ENCODE results near the gene NOS3. TPM values are rescaled to one million over a fixed set of nuclear protein-coding genes. Genes with fewer than 3 reads are reported as not detected.

NOS3 gene
- total and polyA plus RNA-seq, 9 of the 15 experiments (the other 6 are each of a cell fraction or from before 2014, with no cell fraction given) = 1.1 to 121 (median 23.6) TPM

DNA sequence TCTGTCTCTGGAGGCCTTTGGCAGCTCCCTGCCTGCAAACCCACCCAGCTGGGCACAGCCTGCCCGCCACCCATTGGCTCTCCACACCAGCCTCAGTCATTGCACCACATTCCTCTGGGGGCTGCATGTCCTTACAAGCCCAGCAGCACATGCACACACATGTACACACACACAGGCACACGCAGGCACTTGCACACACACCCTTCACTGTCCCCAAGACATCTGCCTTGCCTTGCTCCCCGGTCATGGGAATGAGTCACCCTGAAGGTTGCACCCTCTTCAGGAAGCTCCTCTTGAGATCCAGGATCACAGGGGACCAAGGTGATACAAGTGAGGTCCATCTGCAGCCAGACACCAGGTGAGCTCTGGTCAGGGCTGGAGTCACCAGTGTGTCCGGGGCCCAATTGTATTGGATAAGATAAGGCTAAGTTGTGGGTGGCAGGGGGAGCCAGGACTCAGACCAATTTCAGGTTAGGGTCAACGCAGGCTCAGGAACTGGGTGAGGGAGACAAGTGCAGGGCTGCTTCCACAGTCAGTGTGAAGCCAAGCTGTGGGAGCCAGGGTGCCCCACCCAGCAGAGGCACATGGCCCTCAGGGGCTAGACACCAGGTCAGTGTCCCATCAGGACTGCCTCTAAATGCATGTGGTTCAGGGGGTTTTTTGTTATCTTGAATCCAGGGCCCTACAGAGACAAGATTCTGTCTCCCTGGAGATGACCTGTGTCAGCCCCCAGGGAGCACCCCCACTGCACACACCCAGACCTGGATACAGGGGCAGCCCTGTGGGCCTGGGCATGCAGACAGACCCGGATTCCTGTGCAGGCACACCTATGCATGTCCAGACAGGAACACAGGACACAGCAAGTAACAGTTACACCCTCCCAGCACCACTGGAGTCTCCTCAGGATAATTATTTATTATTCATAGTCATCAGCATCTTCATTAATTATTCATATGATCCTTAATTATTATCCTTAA is 46.5 kb upstream of the NOS3 start (continued):
- TF ChIP-seq, protein P1, sequence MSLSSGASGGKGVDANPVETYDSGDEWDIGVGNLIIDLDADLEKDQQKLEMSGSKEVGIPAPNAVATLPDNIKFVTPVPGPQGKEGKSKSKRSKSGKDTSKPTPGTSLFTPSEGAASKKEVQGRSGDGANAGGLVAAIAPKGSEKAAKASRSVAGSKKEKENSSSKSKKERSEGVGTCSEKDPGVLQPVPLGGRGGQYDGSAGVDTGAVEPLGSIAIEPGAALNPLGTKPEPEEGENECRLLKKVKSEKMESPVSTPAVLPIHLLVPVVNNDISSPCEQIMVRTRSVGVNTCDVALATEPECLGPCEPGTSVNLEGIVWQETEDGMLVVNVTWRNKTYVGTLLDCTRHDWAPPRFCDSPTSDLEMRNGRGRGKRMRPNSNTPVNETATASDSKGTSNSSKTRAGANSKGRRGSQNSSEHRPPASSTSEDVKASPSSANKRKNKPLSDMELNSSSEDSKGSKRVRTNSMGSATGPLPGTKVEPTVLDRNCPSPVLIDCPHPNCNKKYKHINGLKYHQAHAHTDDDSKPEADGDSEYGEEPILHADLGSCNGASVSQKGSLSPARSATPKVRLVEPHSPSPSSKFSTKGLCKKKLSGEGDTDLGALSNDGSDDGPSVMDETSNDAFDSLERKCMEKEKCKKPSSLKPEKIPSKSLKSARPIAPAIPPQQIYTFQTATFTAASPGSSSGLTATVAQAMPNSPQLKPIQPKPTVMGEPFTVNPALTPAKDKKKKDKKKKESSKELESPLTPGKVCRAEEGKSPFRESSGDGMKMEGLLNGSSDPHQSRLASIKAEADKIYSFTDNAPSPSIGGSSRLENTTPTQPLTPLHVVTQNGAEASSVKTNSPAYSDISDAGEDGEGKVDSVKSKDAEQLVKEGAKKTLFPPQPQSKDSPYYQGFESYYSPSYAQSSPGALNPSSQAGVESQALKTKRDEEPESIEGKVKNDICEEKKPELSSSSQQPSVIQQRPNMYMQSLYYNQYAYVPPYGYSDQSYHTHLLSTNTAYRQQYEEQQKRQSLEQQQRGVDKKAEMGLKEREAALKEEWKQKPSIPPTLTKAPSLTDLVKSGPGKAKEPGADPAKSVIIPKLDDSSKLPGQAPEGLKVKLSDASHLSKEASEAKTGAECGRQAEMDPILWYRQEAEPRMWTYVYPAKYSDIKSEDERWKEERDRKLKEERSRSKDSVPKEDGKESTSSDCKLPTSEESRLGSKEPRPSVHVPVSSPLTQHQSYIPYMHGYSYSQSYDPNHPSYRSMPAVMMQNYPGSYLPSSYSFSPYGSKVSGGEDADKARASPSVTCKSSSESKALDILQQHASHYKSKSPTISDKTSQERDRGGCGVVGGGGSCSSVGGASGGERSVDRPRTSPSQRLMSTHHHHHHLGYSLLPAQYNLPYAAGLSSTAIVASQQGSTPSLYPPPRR (CRISPR knock-in tag; IDR thresholded peaks at IDR 0.05; ENCODE audit: borderline replicate concordance) = no peak
- TF ChIP-seq, protein P2, sequence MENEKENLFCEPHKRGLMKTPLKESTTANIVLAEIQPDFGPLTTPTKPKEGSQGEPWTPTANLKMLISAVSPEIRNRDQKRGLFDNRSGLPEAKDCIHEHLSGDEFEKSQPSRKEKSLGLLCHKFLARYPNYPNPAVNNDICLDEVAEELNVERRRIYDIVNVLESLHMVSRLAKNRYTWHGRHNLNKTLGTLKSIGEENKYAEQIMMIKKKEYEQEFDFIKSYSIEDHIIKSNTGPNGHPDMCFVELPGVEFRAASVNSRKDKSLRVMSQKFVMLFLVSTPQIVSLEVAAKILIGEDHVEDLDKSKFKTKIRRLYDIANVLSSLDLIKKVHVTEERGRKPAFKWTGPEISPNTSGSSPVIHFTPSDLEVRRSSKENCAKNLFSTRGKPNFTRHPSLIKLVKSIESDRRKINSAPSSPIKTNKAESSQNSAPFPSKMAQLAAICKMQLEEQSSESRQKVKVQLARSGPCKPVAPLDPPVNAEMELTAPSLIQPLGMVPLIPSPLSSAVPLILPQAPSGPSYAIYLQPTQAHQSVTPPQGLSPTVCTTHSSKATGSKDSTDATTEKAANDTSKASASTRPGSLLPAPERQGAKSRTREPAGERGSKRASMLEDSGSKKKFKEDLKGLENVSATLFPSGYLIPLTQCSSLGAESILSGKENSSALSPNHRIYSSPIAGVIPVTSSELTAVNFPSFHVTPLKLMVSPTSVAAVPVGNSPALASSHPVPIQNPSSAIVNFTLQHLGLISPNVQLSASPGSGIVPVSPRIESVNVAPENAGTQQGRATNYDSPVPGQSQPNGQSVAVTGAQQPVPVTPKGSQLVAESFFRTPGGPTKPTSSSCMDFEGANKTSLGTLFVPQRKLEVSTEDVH (IDR thresholded peaks at IDR 0.05; ENCODE audit: low read depth, partially characterized antibody) = peak; percentile 54
- TF ChIP-seq CTBP1 (IDR thresholded peaks at IDR 0.05; ENCODE audit: borderline replicate concordance) (no peak), RFX7 (CRISPR knock-in tag; IDR thresholded peaks at IDR 0.05) (no peak), CBFB (CRISPR knock-in tag; IDR thresholded peaks at IDR 0.05) (peak; percentile 20; the same call in 1 of the 2 replicates), ZNF584 (CRISPR knock-in tag; IDR thresholded peaks at IDR 0.05; ENCODE audit: low read depth) (no peak), IRF2 (CRISPR knock-in tag; IDR thresholded peaks at IDR 0.05) (no peak), ZNF12 (CRISPR knock-in tag; IDR thresholded peaks at IDR 0.05) (no peak), GATAD2B (IDR thresholded peaks at IDR 0.05; ENCODE audit: borderline replicate concordance) (no peak), RAD51 (IDR thresholded peaks at IDR 0.05; ENCODE audit: borderline replicate concordance, low read depth) (no peak), ZNF436 (CRISPR knock-in tag; IDR thresholded peaks at IDR 0.05) (no peak), GABPB1 (CRISPR knock-in tag; IDR thresholded peaks at IDR 0.05) (no peak)
- TF ChIP-seq, protein P3, sequence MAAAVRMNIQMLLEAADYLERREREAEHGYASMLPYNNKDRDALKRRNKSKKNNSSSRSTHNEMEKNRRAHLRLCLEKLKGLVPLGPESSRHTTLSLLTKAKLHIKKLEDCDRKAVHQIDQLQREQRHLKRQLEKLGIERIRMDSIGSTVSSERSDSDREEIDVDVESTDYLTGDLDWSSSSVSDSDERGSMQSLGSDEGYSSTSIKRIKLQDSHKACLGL (CRISPR knock-in tag; IDR thresholded peaks at IDR 0.05; ENCODE audit: borderline replicate concordance, poor library complexity, severe bottlenecking) = no peak
- TF ChIP-seq, protein P4, sequence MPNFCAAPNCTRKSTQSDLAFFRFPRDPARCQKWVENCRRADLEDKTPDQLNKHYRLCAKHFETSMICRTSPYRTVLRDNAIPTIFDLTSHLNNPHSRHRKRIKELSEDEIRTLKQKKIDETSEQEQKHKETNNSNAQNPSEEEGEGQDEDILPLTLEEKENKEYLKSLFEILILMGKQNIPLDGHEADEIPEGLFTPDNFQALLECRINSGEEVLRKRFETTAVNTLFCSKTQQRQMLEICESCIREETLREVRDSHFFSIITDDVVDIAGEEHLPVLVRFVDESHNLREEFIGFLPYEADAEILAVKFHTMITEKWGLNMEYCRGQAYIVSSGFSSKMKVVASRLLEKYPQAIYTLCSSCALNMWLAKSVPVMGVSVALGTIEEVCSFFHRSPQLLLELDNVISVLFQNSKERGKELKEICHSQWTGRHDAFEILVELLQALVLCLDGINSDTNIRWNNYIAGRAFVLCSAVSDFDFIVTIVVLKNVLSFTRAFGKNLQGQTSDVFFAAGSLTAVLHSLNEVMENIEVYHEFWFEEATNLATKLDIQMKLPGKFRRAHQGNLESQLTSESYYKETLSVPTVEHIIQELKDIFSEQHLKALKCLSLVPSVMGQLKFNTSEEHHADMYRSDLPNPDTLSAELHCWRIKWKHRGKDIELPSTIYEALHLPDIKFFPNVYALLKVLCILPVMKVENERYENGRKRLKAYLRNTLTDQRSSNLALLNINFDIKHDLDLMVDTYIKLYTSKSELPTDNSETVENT (CRISPR knock-in tag; IDR thresholded peaks at IDR 0.05) = no peak; the same call in 1 of the 2 replicates

Measured in K562 (cell line).